Neural cell (in vitro differentiated cells): ENCODE data around the gene TRPM2.

Experiments used
- CTCF ChIP-seq: fragments of 450-650 bp; IDR thresholded peaks from 2 replicates; pipeline ENCODE4 v1.5.1; 2014; ENCODE audit warnings: antibody characterized with exemption, mild to moderate bottlenecking, moderate library complexity; ENCODE audit not compliant: poor library complexity, severe bottlenecking
- EP300 ChIP-seq: fragments of 450-650 bp; conservative IDR thresholded peaks from 2 replicates; pipeline ENCODE4 v1.6.1; 2014; ENCODE audit warnings: antibody characterized with exemption, mild to moderate bottlenecking, moderate library complexity; ENCODE audit not compliant: poor library complexity, severe bottlenecking
- EZH2 ChIP-seq: fragments of 200-600, 300-800 bp; shearing (Covaris generic), sonication (generic); IDR thresholded peaks from 2 replicates; pipeline ENCODE4 v1.6.1; 2014; ENCODE audit warnings: antibody characterized with exemption, low read length, borderline replicate concordance, mild to moderate bottlenecking; ENCODE audit not compliant: insufficient read depth, poor library complexity, severe bottlenecking
- MXI1 ChIP-seq: fragments of 450-650 bp; conservative IDR thresholded peaks from 2 replicates; pipeline ENCODE4 v1.6.1; 2014; ENCODE audit warnings: antibody characterized with exemption, mild to moderate bottlenecking; ENCODE audit not compliant: poor library complexity, severe bottlenecking
- POLR2AphosphoS5 ChIP-seq: IDR thresholded peaks from 2 replicates; pipeline ENCODE4 v1.6.1; 2012
- RAD21 ChIP-seq: fragments of 450-650 bp; conservative IDR thresholded peaks from 2 replicates; pipeline ENCODE4 v1.6.1; 2014; ENCODE audit warnings: antibody characterized with exemption, mild to moderate bottlenecking, moderate library complexity
- REST ChIP-seq: IDR thresholded peaks from 2 replicates; pipeline ENCODE4 v1.6.1; 2012; ENCODE audit warnings: borderline replicate concordance
- TAF1 ChIP-seq: IDR thresholded peaks from 2 replicates; pipeline ENCODE4 v1.6.1; 2012; ENCODE audit warnings: low read depth

- TF ChIP-seq EZH2 (no peak), CTCF (no peak), REST (no peak), POLR2AphosphoS5 (no peak), EP300 (no peak), RAD21 (no peak), TAF1 (no peak), MXI1 (no peak)
These were observed 85.2 kb downstream of the TRPM2 start for GRCh38 chr21:44438531-44439210.
